ENCODE results near the gene IFNGR2. TPM values are rescaled to one million over a fixed set of nuclear protein-coding genes. Genes with fewer than 3 reads are reported as not detected.

Gene IFNGR2
- total RNA-seq, 1 donor from 2014 or later = 32.1 TPM

- peaks cover 2% of the 10 kb centered on the region for H3K27me3 Mint-ChIP-seq (ENCODE audit: unreplicated experiment)
- no peak for TF ChIP-seq CTCF (IDR thresholded peaks at IDR 0.05; ENCODE audit: unreplicated experiment)
- peak overlapping the region; percentile 57 for H3K4me3 Mint-ChIP-seq (ENCODE audit: unreplicated experiment)
- peaks cover 17% of the 10 kb centered on the region for H3K9me3 Mint-ChIP-seq (ENCODE audit: unreplicated experiment)
- H3K4me1 Mint-ChIP-seq (ENCODE audit: unreplicated experiment) = peaks cover 4% of the 10 kb centered on the region
- H3K27ac Mint-ChIP-seq (ENCODE audit: unreplicated experiment) = peak overlapping the region; percentile 0
- DNase-seq (ENCODE audit: low spot score) = no peak
- peaks cover 24% of the 10 kb centered on the region for H3K36me3 Mint-ChIP-seq (ENCODE audit: low read depth, unreplicated experiment)
Observed at GRCh38 chr21:33367309-33367973, 35.8 kb upstream of the IFNGR2 start.

GRCh38 chr21:33368124-33368523, 35.1 kb upstream of the IFNGR2 start:
- no peak for DNase-seq (ENCODE audit: low spot score)
- Mint-ChIP-seq H3K27me3 (ENCODE audit: unreplicated experiment) (peaks cover 2% of the 10 kb centered on the region), H3K9me3 (ENCODE audit: unreplicated experiment) (peaks cover 17% of the 10 kb centered on the region), H3K4me1 (ENCODE audit: unreplicated experiment) (no peaks in the 10 kb centered on the region), H3K4me3 (ENCODE audit: unreplicated experiment) (no peak overlapping the region), H3K27ac (ENCODE audit: unreplicated experiment) (no peak overlapping the region), H3K36me3 (ENCODE audit: low read depth, unreplicated experiment) (peaks cover 24% of the 10 kb centered on the region)
- no peak for TF ChIP-seq CTCF (IDR thresholded peaks at IDR 0.05; ENCODE audit: unreplicated experiment)

GRCh38 chr21:33368576-33368975, 34.6 kb upstream of the IFNGR2 start:
- Mint-ChIP-seq H3K9me3 (ENCODE audit: unreplicated experiment) (peaks cover 17% of the 10 kb centered on the region), H3K27ac (ENCODE audit: unreplicated experiment) (no peak overlapping the region), H3K4me1 (ENCODE audit: unreplicated experiment) (no peaks in the 10 kb centered on the region), H3K27me3 (ENCODE audit: unreplicated experiment) (peaks cover 2% of the 10 kb centered on the region), H3K36me3 (ENCODE audit: low read depth, unreplicated experiment) (peaks cover 24% of the 10 kb centered on the region), H3K4me3 (ENCODE audit: unreplicated experiment) (peak overlapping the region; percentile 6)
- TF ChIP-seq CTCF (IDR thresholded peaks at IDR 0.05; ENCODE audit: unreplicated experiment) = no peak
- no peak for DNase-seq (ENCODE audit: low spot score)

GRCh38 chr21:33369586-33369985, 33.6 kb upstream of the IFNGR2 start:
- no peak overlapping the region for H3K27ac Mint-ChIP-seq (ENCODE audit: unreplicated experiment)
- TF ChIP-seq CTCF (IDR thresholded peaks at IDR 0.05; ENCODE audit: unreplicated experiment) = no peak
- no peak for DNase-seq (ENCODE audit: low spot score)
- no peak overlapping the region for H3K4me3 Mint-ChIP-seq (ENCODE audit: unreplicated experiment)
- peaks cover 17% of the 10 kb centered on the region for H3K9me3 Mint-ChIP-seq (ENCODE audit: unreplicated experiment)
- peaks cover 2% of the 10 kb centered on the region for H3K4me1 Mint-ChIP-seq (ENCODE audit: unreplicated experiment)
- peaks cover 2% of the 10 kb centered on the region for H3K27me3 Mint-ChIP-seq (ENCODE audit: unreplicated experiment)
- peaks cover 24% of the 10 kb centered on the region for H3K36me3 Mint-ChIP-seq (ENCODE audit: low read depth, unreplicated experiment)

- peaks cover 24% of the 10 kb centered on the region for H3K36me3 Mint-ChIP-seq (ENCODE audit: low read depth, unreplicated experiment)
- DNase-seq (ENCODE audit: low spot score) = no peak
- no peak overlapping the region for H3K27ac Mint-ChIP-seq (ENCODE audit: unreplicated experiment)
- H3K9me3 Mint-ChIP-seq (ENCODE audit: unreplicated experiment) = peaks cover 17% of the 10 kb centered on the region
- peaks cover 4% of the 10 kb centered on the region for H3K4me1 Mint-ChIP-seq (ENCODE audit: unreplicated experiment)
- no peak for TF ChIP-seq CTCF (IDR thresholded peaks at IDR 0.05; ENCODE audit: unreplicated experiment)
- peaks cover 2% of the 10 kb centered on the region for H3K27me3 Mint-ChIP-seq (ENCODE audit: unreplicated experiment)
- no peak overlapping the region for H3K4me3 Mint-ChIP-seq (ENCODE audit: unreplicated experiment)
Observed at GRCh38 chr21:33370305-33370704, 32.9 kb upstream of the IFNGR2 start.

Data from endothelial cell (in vitro differentiated cells).